ENCODE data around the gene NCBP3.
A peak's percentile ranks its signal among the peaks of the same experiment; 100 is the strongest.

Gene NCBP3

GRCh38 chr17:3835410-3836229 is 10.4 kb downstream of the NCBP3 start:
- TF ChIP-seq ZFX (IDR thresholded peaks at IDR 0.05; ENCODE audit: borderline replicate concordance) = no peak
- no peak for TF ChIP-seq CTCF (IDR thresholded peaks at IDR 0.05)
- no peak overlapping the region for H3K27ac ChIP-seq

GRCh38 chr17:3834811-3835210 is 11.2 kb downstream of the NCBP3 start:
- TF ChIP-seq CTCF (IDR thresholded peaks at IDR 0.05) (no peak), ZFX (IDR thresholded peaks at IDR 0.05; ENCODE audit: borderline replicate concordance) (no peak)
- H3K27ac ChIP-seq = no peak overlapping the region

- no peak overlapping the region for H3K27ac ChIP-seq
- no peak for TF ChIP-seq CTCF (IDR thresholded peaks at IDR 0.05)
- no peak for TF ChIP-seq ZFX (IDR thresholded peaks at IDR 0.05; ENCODE audit: borderline replicate concordance)
These were observed 17.2 kb downstream of the NCBP3 start for GRCh38 chr17:3828852-3829232.

GRCh38 chr17:3828151-3828851 is 17.7 kb downstream of the NCBP3 start:
- TF ChIP-seq ZFX (IDR thresholded peaks at IDR 0.05; ENCODE audit: borderline replicate concordance) = no peak
- H3K27ac ChIP-seq = no peak overlapping the region

GRCh38 chr17:3827124-3827773 is 18.8 kb downstream of the NCBP3 start:
- no peak overlapping the region for H3K27ac ChIP-seq
- TF ChIP-seq CTCF (IDR thresholded peaks at IDR 0.05) = peak; percentile 85
- no peak for TF ChIP-seq ZFX (IDR thresholded peaks at IDR 0.05; ENCODE audit: borderline replicate concordance)

- no peak overlapping the region for H3K27ac ChIP-seq
- no peak for TF ChIP-seq ZFX (IDR thresholded peaks at IDR 0.05; ENCODE audit: borderline replicate concordance)
- TF ChIP-seq CTCF (IDR thresholded peaks at IDR 0.05) = no peak
These were observed 19.9 kb downstream of the NCBP3 start for GRCh38 chr17:3826191-3826590.

- TF ChIP-seq ZFX (IDR thresholded peaks at IDR 0.05; ENCODE audit: borderline replicate concordance) (no peak), CTCF (IDR thresholded peaks at IDR 0.05) (no peak)
These were observed 24.9 kb downstream of the NCBP3 start for GRCh38 chr17:3821101-3821500.

More at GRCh38 chr17:3821101-3821500, 24.9 kb downstream of the NCBP3 start:
- no peak overlapping the region for H3K27ac ChIP-seq

All from 22Rv1 (cell line).